Measurements from ENCODE around the gene SLC5A10.
"Not testable (repeated sequence)": the region's sequence is repeated elsewhere in the genome, so short reads cannot be mapped to it uniquely, and the experiment has no call there.

Gene SLC5A10

DNA sequence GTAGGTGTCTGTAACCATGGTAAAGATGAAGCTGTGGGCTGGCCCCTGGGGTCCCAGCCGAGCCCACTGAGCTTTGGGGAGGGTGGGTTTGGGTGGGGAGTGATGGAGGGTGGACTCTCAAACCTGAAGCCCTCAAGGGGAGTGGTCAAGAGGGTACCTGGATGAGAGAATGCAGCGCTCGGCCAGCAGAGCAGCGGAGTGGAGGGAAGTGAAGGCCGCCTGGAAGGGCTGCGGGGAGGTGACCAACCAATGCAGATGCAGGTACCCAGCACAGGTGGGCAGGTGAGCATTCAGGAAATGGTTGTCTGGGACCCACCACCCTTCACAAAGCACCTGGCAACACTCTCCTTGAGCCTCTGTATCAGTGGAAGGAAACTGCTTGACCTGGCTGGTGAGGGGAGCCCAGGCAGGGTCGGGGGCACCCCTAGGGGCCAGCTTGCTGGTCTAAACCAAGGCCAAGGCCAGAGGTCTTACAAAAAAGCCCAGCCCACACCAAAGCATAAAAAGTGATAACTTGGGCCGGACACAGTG, 3.4 kb upstream of the SLC5A10 start:
- DNase-seq, result no peak

DNA sequence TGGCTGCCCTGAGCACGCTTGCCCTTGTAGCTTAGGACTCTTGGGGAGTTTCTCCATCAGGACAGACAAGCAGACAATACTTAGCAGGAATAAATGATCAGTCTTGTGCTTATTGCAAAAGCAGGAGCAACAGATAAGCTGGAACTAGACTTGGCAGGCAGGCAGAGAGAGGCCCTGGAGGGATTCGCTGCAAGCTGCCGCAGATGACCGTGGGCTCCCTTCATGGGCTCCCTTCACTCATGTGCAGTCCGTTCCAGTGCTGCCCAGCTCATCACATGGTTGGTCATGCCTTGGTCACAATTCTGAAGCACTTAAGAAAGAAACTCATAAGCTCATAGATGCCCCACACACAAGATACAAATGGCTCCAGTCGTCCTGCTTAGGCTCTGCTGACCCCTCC, 2.4 kb upstream of the SLC5A10 start:
- no peak for DNase-seq

- DNase-seq, result no peak
Observed at GRCh38 chr17:18950346-18950745, 1.6 kb upstream of the SLC5A10 start.

- no peak for DNase-seq
Observed at GRCh38 chr17:18950944-18951905, 740 bp upstream of the SLC5A10 start.

DNA sequence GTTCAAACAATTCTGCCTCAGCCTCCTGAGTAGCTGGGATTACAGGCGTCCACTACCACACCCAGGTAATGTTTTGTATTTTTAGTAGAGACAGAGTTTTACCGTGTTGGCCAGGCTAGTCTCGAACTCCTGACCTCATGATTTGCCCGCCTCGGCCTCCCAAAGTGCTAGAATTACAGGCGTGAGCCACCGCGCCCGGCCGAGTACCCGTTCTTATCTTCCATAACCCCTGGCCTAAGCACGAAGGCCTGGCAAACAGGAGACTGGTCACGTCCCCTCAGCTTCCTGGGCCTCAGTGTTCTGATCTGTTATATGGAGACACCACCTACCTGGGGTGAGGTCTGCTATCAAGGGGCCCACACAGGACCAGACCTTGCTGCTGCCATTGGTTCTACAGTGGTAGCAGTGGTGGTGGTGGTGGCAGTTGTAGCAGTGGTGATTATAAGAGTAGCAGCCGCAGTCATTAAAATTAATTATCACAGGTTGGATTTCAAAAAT, 1.3 kb downstream of the SLC5A10 start:
- no peak for DNase-seq

DNA sequence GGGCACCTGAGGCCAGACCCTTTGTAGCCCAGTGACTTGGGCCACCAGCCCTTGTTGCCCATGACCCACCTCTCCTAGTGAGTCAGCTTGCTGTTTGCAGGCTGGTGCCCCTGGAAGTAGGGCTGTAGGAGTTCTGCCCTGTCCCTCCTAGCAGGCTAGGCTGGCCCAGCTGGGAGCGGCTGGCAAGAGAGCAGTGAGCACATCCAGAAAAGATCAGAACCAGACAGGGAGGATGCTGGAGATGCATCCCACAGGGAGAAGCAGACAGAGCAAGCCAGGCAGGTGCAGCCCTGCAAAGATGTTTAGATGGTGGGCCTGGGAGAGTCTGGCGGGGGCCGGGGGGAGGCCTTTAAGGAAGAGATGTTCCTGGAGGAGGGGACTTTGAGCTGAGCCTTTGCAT, 2.4 kb downstream of the SLC5A10 start:
- DNase-seq, result no peak

DNA sequence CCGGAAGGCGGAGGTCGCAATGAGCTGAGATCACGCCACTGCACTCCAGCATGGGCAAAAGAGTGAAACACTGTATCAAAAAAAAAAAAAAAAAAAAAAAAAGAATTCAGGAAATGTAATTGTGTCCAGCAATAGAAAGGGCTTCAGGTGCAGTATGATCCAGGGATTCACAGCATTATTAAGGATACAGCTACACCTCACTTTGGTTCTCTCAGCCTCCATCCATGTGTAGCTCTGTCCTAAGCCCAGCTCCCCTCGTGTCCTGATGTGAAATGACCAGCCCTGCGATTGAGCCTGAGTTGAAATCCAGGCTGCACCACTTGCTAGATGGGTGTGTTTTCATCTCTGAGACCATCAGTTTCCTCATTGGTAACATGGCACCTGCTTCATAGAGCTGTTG, 3.0 kb downstream of the SLC5A10 start:
- no peak for DNase-seq

- DNase-seq, result not testable (repeated sequence)
Observed at GRCh38 chr17:18956021-18956420, 4.1 kb downstream of the SLC5A10 start.

DNA sequence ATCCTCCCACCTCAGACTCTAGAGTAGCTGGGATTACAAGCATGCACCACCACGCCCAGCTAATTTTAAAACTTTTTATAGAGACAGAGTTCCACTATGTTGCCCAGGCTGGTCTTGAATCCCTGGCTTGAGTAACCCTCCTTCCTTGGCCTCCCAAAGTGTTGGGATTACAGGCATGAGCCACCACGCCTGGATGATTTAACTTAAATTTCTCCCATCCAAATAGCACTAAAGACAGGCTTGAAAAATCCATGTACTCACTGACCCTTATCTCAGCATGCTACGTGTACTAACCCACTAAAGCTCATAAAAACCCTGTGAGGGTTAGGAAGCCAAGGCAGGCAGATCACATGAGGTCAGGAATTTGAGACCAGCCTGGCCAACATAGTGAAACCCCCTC, 4.6 kb downstream of the SLC5A10 start:
- DNase-seq, result no peak

DNA sequence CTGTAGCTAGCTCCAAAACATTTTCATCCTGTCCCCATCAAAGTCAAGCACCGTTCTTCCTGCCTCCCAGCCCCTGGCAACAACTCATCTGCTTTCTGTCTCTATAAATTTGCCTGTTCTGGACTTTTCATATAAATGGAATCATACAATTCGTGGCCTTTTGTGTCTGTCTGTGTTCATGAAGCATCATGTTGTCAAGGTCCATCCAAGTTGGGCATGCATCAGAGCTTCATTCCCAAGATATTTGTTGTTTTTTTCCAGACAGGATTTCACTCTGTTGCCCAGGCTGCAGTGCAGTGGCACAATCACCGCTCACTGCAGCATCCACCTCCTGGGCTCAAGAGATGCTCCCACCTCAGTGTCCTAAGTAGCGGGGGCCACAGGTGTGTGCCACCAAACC, 5.9 kb downstream of the SLC5A10 start:
- DNase-seq, result no peak

- DNase-seq, result no peak
Observed at GRCh38 chr17:18958611-18959010, 6.6 kb downstream of the SLC5A10 start.

GRCh38 chr17:18959071-18959844, 7.3 kb downstream of the SLC5A10 start:
- DNase-seq, result no peak

GRCh38 chr17:18959845-18960240, 7.9 kb downstream of the SLC5A10 start:
- DNase-seq, result no peak

- DNase-seq, result no peak
Observed at GRCh38 chr17:18960241-18960665, 8.3 kb downstream of the SLC5A10 start.

GRCh38 chr17:18960803-18961511, 9.0 kb downstream of the SLC5A10 start:
- peak in 1 of 2 experiments; percentile 63 for DNase-seq

GRCh38 chr17:18961634-18962493, 9.9 kb downstream of the SLC5A10 start:
- DNase-seq, result no peak

GRCh38 chr17:18962494-18962815, 10.5 kb downstream of the SLC5A10 start:
- no peak for DNase-seq

DNA sequence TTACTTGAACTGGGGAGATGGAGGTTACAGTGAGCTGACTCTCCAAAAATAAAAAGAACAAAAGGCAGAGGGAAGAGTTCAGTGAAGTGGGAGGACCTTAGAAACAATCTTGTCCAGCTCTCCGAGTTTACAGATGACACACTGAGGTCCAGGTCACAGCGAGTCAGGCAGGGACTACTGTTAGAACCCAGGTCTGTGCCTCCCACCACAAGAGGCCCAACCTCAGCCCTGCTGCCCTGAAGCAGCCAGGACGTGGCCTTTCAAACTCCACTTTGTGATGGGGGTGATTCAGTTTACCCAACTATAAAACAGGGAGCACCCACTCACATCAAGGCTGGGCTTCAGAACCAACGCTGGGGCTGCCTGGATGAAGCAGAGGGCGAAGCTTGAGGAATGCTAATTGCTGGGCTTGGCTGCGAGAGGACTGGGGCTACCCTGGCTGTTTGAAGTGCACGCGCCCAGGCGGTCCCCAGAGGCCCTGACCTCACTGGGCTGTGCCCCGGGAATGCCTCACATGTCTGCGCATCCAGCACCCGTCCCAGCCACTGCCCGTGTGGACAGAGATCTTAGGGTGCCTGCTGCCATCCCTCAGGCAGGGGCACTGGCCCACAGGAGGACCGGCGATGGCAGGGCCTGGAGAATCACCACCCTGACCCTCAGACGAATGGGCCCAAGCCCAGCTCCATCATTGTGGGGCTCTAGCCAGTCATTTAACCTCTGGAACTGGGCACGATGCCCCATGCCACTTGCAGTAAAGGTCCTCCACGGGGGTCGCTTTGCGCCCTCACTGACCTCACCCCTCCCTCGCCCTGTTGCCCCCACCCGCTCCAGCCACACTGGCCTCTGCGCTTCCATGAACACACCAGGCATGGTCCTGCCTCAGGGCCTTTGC, 11.4 kb downstream of the SLC5A10 start:
- DNase-seq, result no peak

DNA sequence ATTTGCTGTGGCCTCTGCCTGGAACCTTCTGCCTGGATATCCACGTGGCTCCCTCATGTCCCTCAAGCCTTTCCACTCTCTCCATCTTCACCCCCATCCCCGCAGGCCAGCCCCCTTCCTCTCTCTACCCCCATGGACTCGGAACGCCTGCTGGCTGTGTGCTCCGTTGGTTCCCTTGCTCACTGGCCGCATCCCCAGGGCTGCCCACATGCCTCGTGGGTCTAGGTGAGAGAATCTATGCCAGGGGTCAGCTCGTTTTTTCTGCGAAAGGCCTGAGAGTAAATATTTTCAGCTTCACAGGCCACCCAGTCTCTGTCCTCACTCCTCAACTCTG, 12.0 kb downstream of the SLC5A10 start:
- DNase-seq, result no peak

DNA sequence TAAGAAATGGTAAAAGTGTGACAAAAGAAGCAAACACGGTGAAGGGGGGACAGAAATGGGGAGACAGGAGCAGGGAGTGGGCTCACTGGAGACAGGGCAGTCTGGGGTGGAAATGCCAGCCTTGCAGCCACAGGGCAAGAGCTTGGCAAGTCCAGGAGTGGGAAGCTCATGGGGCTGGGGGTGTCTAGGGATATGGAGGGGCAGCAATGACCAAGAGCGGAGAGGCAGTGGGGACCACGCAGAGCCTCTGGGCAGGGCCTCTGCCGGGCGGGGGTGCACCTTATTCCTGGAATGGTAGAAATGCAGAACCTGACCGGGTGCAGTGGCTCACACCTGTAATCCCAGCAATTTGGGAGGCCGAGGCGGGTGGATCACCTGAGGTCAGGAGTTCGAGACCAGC, 12.6 kb downstream of the SLC5A10 start:
- DNase-seq, result no peak

Measured in NCI-H446 (cell line).